ENCODE data around the gene TBX5.

Gene TBX5

DNA sequence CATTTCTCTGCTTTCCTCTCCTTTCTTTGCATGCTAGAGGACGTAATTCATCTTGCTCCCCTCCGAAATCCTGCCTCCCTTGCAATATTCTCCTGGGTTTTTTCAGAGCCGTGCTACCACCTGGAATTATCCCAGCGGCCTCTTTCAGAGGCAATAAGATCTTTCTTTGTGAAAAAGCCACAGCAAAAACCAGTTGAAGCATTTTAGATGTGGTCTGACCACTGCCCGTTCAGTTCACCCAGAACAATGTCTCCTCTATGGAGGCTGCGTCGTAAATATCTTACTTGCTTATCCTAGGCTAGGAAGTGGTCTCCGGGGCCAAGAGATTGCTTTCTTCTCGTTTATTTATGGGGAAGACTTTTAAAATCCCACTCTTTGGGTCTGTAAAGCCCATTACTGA, 85.8 kb downstream of the TBX5 start:
- DNase-seq (ENCODE audit: low read depth) = no peak

DNA sequence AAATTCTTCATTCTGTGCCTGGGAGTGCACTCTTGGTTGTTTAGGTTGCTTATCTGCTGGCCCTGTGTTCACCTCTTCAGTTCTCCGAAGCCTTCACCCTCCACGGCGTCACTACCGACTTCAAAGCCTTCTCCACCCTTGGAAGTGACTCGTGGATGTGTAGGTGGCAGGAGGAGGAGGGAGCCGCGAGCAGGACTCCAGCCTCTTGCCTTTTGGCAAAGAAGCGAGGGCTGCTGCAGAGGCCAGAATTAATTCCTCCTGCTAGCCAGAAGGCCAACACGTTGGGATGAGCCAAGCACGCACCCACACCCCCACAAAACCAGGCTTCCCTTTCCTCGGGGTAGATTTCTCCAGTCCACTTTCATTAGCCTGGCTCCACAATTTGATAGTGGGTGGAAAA, 86.5 kb downstream of the TBX5 start:
- DNase-seq (ENCODE audit: low read depth) = no peak

DNA sequence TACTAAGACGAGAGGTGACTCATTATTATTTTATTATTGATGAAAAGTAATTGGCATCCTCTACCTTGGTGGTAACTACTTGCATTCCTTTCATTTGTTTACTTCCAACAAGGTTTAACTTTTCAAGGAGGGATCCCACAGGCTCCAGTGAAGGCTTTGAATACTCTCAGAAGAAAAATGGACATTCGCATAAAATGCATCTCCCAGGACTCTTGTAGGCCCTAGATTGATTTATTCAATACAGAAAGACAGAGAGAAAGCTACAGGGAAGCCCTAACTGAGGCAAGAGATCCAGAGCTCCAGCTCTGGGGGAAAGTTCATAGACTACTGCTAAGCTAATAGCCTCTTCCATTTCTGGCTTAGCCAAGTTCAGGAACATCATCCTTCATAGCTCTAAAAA, 87.0 kb downstream of the TBX5 start:
- DNase-seq (ENCODE audit: low read depth) = no peak

DNA sequence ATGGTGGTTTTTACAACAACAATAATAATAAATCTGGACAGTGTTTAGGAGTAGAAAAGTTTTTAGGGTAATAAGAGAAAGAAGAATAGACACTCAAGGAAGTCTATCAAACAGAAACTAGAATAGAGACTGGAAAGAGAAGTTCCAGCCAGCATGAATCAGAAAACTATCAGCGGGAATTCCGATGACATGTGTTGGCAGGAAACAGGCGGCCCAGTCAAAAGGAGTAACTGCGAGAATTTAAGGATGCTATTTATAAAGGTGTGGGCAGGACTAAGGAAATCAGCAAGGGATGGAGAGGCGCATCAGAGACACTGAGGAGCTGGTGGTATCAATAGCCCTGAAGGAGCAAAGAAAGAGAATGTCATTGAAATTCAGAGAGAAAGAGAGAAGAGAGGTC, 89.9 kb downstream of the TBX5 start:
- DNase-seq (ENCODE audit: low read depth) = no peak

DNA sequence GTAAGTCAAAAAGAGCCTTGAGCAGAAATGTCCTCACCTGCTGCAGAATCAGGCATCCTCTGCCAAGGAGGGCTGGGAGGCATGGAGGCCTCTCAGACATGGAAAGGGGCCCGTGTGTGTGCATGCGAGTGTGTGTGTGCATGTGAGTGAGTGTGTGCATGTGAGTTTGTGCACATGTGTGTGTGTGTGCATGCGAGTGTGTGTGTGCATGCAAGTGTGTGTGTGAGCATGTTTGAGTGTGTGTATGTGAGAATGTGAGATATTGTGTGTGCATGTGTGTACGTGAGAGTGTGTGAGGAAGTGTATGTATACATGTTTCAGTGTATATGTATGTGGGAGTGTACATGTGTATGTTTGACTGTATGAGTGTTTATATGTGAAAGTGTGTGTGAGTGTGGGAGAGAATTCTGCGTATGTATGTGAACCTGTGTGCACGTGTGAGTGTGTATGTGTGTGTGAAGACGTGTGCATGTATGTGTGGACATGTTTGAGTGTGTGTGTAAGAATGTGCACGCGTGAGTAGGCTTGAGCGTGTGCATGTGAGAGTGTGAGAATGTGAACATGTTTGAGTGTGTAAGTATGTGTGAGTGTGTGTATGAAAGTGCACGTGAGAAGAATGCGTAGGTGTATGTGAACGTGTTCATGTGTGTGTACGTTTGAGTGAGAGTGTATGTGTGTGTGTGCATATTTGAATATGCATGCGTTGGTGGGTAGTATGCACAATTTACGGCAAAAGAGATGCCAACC, 90.8 kb downstream of the TBX5 start:
- DNase-seq (ENCODE audit: low read depth) = no peak

DNA sequence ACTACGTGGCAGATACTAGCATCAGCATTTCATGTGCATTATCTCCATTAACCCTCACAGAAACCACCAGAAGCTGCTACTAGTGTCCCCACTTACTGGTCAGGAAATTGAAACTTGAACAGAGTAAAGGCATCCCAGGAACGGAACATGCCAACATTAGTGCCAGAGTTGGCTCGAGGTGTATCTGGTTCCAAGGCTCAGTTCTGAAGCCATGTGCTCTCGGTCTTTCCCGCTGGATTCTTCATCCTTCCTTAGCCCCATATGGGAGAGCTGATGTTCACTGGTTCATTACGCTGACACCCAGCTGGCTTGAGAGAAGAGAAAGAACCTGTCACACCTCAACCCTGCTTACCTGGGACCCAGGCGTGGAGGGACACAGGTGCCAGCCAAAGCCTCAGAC, 91.5 kb downstream of the TBX5 start:
- no peak for DNase-seq (ENCODE audit: low read depth)

DNA sequence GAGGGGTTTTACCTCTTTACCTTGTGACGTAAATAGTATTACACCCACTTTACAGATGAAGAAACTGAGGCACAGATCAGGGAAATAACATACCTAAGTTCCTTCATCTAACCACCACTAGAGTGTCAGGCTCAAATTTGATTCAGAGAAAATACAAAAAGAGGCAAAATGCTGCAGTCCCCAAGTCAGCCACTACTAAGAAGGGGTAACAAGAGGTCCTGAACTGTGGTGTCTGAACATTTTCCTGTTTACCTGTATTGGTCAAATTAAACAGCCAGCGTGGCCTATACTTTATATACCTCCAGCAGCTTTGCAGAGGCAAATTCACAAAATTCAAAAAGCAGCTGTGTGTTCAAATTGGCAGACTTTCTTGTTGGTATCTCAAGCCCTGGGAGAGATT, 92.0 kb downstream of the TBX5 start:
- DNase-seq (ENCODE audit: low read depth) = no peak

DNA sequence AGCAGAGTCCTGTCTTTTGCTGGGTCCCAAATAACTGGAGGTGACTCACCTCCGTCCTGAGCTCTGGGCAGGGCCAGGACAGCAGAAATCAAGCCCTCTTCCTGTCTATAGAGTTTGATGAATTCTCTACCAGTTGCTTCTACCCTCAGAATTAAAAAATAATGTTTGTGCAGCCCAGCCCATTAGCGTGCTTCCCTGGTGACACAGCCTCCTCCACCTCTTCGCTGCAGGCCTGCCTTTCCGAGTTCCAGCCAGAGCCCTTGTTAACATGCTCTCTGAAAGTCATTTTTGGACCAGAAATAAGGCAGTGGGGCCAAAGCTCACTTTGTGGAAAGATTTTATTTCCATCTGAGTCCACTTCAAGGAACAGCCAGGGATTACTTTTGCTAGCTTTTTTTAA, 94.0 kb downstream of the TBX5 start:
- no peak for DNase-seq (ENCODE audit: low read depth)

DNA sequence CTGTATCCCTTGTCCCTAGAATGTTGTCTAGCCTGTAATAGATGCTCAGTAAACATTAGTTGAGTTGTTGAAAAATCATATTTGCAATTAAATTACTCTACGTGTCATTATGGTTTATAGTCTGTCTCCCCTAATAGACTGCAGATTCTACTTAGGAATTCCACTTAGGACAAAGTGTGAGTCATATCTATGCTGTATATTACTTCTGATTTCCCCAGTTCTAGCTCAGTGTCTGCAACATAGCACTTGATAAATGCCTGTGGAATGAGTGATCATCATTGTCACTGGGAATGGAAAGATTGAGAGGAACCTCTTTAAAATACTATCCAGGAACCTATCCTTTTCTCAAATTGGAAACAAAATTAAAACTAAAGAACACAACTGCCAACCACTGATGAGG, 99.3 kb downstream of the TBX5 start:
- DNase-seq (ENCODE audit: low read depth) = no peak

DNA sequence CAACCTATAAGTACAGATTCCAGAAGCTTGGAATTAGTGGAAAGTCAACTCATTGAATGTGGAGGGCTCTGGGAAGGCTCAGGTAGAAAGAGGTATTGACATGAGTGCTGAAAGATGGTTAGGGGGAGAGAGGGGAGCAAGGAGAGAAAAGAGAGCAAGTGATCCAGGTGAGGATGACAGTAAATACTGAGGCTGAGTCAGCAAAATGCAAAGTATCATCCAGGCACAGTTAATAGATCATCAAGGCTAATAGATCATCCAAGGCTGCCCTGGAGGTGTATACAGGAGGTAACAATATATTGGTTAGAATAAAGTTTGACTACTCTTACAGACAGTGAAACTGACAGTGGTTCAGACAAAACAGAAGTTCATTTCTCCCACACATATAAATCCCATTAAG, 100.5 kb downstream of the TBX5 start:
- DNase-seq (ENCODE audit: low read depth) = no peak
